Stomach (tissue), 9 donors: Measurements from ENCODE around the gene BAZ2B. TPM values are rescaled to one million over a fixed set of nuclear protein-coding genes. Genes with fewer than 3 reads are reported as not detected.

Source experiments
- DNase-seq, 2 donors: peaks; one replicate each; pipeline versions ENCODE4 v3.0.0 to v3.0.0-alpha.2; 2013 to 2019
- H3K27ac ChIP-seq, 5 donors: fragments of 200-600 bp in 4 of 5; sonication (generic) in 4 of 5; one replicate each; pipeline ENCODE4 v1.5.1; 2013 to 2019; ENCODE audit warnings: mild to moderate bottlenecking in 1 of 5, moderate library complexity in 1 of 5
- H3K27me3 ChIP-seq, 3 donors: fragments of 200-600 bp; sonication (generic); one replicate each; pipeline ENCODE4 v1.5.1; 2017 to 2019; ENCODE audit warnings: mixed run types in 1 of 3
- H3K36me3 ChIP-seq, 4 donors: fragments of 200-600 bp; sonication (generic); 1 replicate in 3 of 4; 2 replicates in 1 of 4; pipeline ENCODE4 v1.5.1; 2016 to 2019
- H3K4me1 ChIP-seq, 4 donors: fragments of 200-600 bp; sonication (generic); one replicate each; pipeline ENCODE4 v1.5.1; 2016 to 2019
- H3K4me3 ChIP-seq, 4 donors: fragments of 200-600 bp; sonication (generic) in 3 of 4; one replicate each; pipeline ENCODE4 v1.5.1; 2016 to 2019; ENCODE audit warnings: mild to moderate bottlenecking in 1 of 4
- H3K9me3 ChIP-seq, 4 donors: fragments of 200-600 bp; sonication (generic); one replicate each; pipeline ENCODE4 v1.5.1; 2016 to 2019
- CTCF ChIP-seq, 7 experiments: fragments of 450-650 bp in 4 of 7; fragments of 200-600 bp in 3 of 7; sonication (generic) in 3 of 7; IDR thresholded peaks; one replicate each; pipeline ENCODE4 v1.5.1; 2016 to 2019; ENCODE audit warnings: antibody characterized with exemption in 7 of 7, control low read depth in 2 of 7, mild to moderate bottlenecking in 1 of 7
- EP300 ChIP-seq: sonication (generic); formaldehyde crosslinking; IDR thresholded peaks from one replicate; pipeline ENCODE4 v1.6.1; 2017; ENCODE audit warnings: antibody characterized with exemption
- POLR2A ChIP-seq, 4 donors: fragments of 450-650 bp; IDR thresholded peaks; one replicate each; pipeline ENCODE4 v1.6.1; 2016; ENCODE audit warnings: antibody characterized with exemption in 4 of 4, control low read depth in 2 of 4, mild to moderate bottlenecking in 1 of 4, moderate library complexity in 1 of 4
- POLR2AphosphoS5 ChIP-seq, 3 donors: sonication (generic); formaldehyde crosslinking; IDR thresholded peaks; one replicate each; pipeline ENCODE4 v1.6.1; 2016; ENCODE audit warnings: antibody characterized with exemption in 3 of 3
- WGBS, 5 donors: extraction: QIAGEN DNeasy Blood & Tissue Kit in 3 of 5; methylation state at CpG; one replicate each; pipeline versions ENCODE4 v1.1.5 to v1.1.7; 2013 to 2018; 5-methylcytosine and 5-hydroxymethylcytosine counted together
- intact Hi-C: fragments of 100-400 bp; cut with DNase I; formaldehyde crosslinking; loops from one replicate; pipeline ENCODE4 v1.15.1; 2023; ENCODE audit warnings: low total_unique reads
- polyA plus RNA-seq, 3 donors: library from polyadenylated mRNA; stranded (reverse); fragments of 200-250 nt; gene quantifications; one replicate each; pipeline ENCODE4 v1.2.3, GENCODE V29; 2013
- total RNA-seq, 5 donors: library from RNA; depleted of rRNA; stranded (reverse); fragments of >200 nt; gene quantifications; one replicate each; pipeline versions ENCODE4 v1.1.0 to v1.2.3, GENCODE V29; 2014 to 2016
- donor health status: healthy with polysubstance abuse.
- donor health status: Bipolar disorder and iron deficiency.
- donor health status: healthy.

BAZ2B gene
- total and polyA plus RNA-seq, 8 donors = 7.2 to 245 (median 59.2) TPM

- Histone ChIP-seq H3K27me3 (no peaks in the 10 kb centered on the region), H3K27ac (no peak overlapping the region), H3K4me1 (no peaks in the 10 kb centered on the region), H3K4me3 (no peak overlapping the region), H3K36me3 (peaks cover 18 to 67% (median 67%) of the 10 kb centered on the region in 4 donors), H3K9me3 (no peaks in the 10 kb centered on the region)
- TF ChIP-seq CTCF (IDR thresholded peaks at IDR 0.05) (no peak), EP300 (no peak)
- intact Hi-C loops = no loop called here
- WGBS, 5 donors = 95 to 98% (median 97%) methylated on average over 2 of the region's 2 CpGs
- no peak for DNase-seq
Observed at GRCh38 chr2:159446201-159446600, 170.1 kb downstream of the BAZ2B start.

GRCh38 chr2:159445307-159445706, 171.0 kb downstream of the BAZ2B start:
- intact Hi-C loops = no loop called here
- no peak overlapping the region for H3K27ac ChIP-seq
- TF ChIP-seq CTCF (IDR thresholded peaks at IDR 0.05) = no peak
- no peak for TF ChIP-seq POLR2A (IDR thresholded peaks at IDR 0.05)
- TF ChIP-seq EP300 = no peak
- no peak for TF ChIP-seq POLR2AphosphoS5 (IDR thresholded peaks at IDR 0.05)
- no peaks in the 10 kb centered on the region for H3K4me1 ChIP-seq
- H3K27me3 ChIP-seq = no peaks in the 10 kb centered on the region
- H3K9me3 ChIP-seq = no peaks in the 10 kb centered on the region
- no peak overlapping the region for H3K4me3 ChIP-seq
- H3K36me3 ChIP-seq = peaks cover 18 to 76% (median 71%) of the 10 kb centered on the region in 4 donors
- DNase-seq = no peak

- peaks cover 18 to 77% (median 71%) of the 10 kb centered on the region in 4 donors for H3K36me3 ChIP-seq
- H3K27ac ChIP-seq = no peak overlapping the region
- intact Hi-C loops = no loop called here
- no peaks in the 10 kb centered on the region for H3K27me3 ChIP-seq
- H3K4me1 ChIP-seq = no peaks in the 10 kb centered on the region
- TF ChIP-seq EP300 (no peak), CTCF (IDR thresholded peaks at IDR 0.05) (no peak), POLR2A (IDR thresholded peaks at IDR 0.05) (no peak)
- no peak overlapping the region for H3K4me3 ChIP-seq
- H3K9me3 ChIP-seq = no peaks in the 10 kb centered on the region
- DNase-seq = no peak
Observed at GRCh38 chr2:159444754-159445153, 171.6 kb downstream of the BAZ2B start.

GRCh38 chr2:159442159-159442852, 174.0 kb downstream of the BAZ2B start:
- no peak overlapping the region for H3K4me3 ChIP-seq
- no peak for DNase-seq
- 88 to 96% (median 95%) methylated on average over 2 of the region's 2 CpGs for WGBS, 5 donors
- intact Hi-C loops = no loop called here
- H3K36me3 ChIP-seq = peaks cover 29 to 86% (median 80%) of the 10 kb centered on the region in 4 donors
- H3K4me1 ChIP-seq = no peaks in the 10 kb centered on the region
- no peaks in the 10 kb centered on the region for H3K27me3 ChIP-seq
- no peaks in the 10 kb centered on the region for H3K9me3 ChIP-seq
- TF ChIP-seq POLR2A (IDR thresholded peaks at IDR 0.05) = no peak
- no peak for TF ChIP-seq POLR2AphosphoS5 (IDR thresholded peaks at IDR 0.05)
- no peak for TF ChIP-seq CTCF (IDR thresholded peaks at IDR 0.05)
- TF ChIP-seq EP300 = no peak
- no peak overlapping the region for H3K27ac ChIP-seq
